Measurements from ENCODE around the gene DRAXIN.

DRAXIN gene

GRCh38 chr1:11685210-11685752 lies 6.2 kb upstream of the DRAXIN start:
- DNase-seq (ENCODE audit: low spot score), result no peak

- no peak for DNase-seq (ENCODE audit: low spot score)
Observed at GRCh38 chr1:11688506-11688905, 3.0 kb upstream of the DRAXIN start.

GRCh38 chr1:11690397-11691301 lies 861 bp upstream of the DRAXIN start:
- DNase-seq (ENCODE audit: low spot score), result no peak

DNA sequence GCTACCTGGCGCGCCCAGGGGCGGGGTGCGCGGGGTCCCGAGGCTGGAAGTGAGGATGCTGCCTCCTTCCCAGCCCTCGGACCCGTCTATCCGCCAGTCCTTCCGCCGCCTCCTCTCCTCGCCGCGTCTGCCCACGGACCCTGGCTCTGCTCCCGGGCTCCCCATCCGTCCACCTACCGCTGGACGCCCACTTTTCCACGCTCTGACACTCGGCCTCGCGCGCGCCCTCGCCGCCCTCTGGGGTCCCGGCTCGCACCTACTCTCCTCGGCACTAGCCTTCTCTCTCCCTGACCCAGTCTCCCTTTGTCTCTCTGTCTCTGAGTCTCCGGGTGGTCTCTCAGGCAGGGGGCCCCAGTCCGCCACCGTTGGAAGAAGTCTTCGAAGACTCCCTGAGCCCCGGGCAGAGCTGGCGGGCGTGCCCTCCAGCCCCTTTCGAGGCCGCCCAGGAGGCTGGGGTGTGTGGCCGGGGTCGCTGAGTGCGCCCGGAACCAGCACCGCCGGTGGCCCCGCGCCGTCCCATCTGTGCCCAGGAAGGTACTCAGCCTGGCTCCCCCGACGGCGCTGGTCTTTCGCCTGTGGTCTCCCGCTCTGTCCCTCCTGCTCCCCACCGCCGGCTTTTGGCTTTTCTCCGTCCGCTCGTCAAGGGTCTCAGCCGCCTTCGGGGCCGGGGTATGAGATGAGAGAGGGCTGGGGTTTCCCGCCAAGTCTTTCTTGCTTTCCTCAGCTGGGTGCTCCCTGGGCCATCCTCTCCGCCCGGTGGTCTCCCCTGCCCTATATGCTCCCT lies 610 bp downstream of the DRAXIN start:
- no peak for DNase-seq (ENCODE audit: low spot score)

DNA sequence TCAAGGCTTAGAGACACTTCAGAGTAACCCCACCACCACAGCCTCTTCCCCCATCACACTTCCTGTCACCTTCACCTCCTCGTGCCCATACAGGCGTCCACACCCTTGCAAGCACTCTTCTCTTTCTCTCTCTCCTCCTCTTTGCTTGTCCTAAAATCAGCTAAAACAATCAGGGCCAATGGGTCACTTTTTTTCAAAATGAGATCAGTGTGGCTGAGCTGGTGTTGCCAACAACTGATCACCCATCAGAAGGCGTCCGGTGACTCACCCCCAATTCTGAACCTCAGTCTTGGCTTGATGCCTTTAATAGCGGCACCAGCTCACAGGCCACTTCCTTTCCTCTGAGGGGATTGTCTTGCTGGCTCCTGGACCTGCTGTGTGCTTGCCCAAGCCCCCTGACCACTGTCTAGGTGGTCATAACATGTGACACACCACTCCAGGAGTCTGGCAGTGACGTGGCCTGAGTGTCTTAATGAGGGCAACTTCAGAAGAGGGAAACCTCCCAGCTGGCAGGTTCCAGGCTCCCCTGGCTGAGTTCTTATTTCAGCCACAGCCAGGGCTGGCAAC lies 1.6 kb downstream of the DRAXIN start:
- DNase-seq (ENCODE audit: low spot score), result peak; percentile 60

DNA sequence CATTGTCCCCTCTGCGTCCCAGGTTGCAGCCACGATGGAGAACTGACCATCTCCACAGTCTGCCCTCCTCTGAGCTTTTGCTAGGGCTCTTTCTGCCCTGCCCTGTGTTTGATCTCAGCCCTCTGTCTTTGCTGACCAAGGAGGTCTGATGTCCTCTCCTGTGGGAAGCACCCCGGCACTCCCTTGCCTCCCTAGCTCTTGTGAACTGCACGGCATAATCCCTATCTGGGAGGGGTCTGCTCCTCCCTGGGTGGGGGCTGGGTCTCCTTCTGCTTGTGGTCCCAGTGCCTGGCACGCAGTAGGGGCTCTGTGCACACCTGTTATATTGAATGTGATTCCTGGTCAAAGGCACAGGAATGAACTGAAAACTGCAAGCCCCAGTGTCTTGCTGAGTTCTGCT lies 2.4 kb downstream of the DRAXIN start:
- no peak for DNase-seq (ENCODE audit: low spot score)

- DNase-seq (ENCODE audit: low spot score), result no peak
Observed at GRCh38 chr1:11695861-11696260, 4.4 kb downstream of the DRAXIN start.

- DNase-seq (ENCODE audit: low spot score), result no peak
Observed at GRCh38 chr1:11697188-11697892, 5.8 kb downstream of the DRAXIN start.

DNA sequence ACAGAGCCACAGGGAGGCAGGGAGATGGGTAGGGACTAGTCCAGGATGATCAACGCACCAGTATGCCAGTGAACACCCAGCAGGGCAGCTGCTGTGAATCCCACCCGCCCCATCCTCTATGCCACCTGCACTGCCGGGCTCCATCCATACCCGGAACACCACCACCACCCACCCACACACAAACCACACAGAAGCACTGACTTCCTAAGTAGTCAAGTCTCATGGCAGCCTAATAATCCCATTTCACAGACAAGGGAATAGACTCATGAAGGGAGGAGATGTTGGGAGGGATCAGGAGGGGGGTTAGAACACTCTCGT lies 6.3 kb downstream of the DRAXIN start:
- no peak for DNase-seq (ENCODE audit: low spot score)

GRCh38 chr1:11700601-11701467 lies 9.3 kb downstream of the DRAXIN start:
- no peak for DNase-seq (ENCODE audit: low spot score)

GRCh38 chr1:11701551-11701961 lies 10.0 kb downstream of the DRAXIN start:
- no peak for DNase-seq (ENCODE audit: low spot score)

- no peak for DNase-seq (ENCODE audit: low spot score)
Observed at GRCh38 chr1:11701981-11702803, 10.7 kb downstream of the DRAXIN start.

- DNase-seq (ENCODE audit: low spot score), result no peak
Observed at GRCh38 chr1:11703357-11704193, 12.1 kb downstream of the DRAXIN start.

GRCh38 chr1:11704194-11704529 lies 12.7 kb downstream of the DRAXIN start:
- no peak for DNase-seq (ENCODE audit: low spot score)

DNA sequence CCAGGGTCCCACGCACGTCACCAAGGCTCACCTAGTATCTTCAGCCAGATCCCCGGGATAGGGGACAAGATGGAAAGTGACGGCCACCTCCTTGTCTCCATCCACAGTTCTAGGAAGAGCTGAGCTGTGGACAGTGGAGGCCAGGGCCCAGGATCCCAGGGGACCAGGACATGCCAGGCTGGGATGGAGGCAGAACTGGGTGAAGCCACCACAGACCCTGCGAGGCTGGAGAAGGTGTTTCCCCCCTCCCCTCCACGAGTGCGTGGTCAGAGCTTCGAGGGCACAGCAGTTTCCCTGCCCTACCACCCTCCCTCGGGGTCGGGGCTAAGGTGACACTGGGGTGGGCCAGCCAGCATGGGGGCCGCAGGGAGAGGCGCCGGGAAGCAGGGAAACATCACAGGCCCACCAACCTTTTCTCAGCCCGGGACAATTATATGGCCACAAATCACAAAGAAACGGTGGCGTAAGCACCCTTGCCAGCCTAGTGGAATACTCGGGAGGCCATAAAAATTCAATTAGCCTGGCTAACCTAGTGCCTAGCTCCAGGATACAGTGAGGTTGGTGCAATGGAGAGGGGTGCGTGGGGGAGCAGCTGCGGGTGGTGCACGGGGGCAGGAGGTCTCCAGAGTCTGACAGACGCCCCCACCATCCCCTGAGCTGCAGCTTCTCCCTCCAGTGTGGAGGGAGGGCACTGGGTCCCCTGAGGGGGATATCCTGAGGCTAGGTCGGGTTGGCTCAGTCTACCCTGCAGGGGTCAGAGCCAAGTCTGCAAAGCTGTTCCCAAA lies 13.4 kb downstream of the DRAXIN start:
- no peak for DNase-seq (ENCODE audit: low spot score)

DNA sequence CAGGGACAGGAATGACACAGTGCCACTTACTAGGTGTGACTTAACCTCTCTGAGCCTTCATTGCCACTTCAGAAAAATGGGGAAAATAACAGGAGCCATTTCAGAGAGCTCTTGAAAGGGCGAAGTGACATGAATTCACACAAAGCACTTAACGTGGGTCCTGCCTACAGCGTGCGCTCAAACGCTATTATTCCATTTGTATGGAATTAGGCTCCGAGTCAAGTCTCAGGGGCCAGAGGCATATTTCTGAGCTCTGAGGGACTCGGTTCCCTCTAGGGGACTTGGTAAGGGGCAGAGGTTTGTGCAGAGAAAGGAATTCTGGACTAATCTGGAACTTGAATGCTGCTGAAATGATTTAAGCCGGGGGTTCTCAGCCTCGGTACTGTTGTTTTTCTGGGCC lies 14.1 kb downstream of the DRAXIN start:
- DNase-seq (ENCODE audit: low spot score), result no peak

- no peak for DNase-seq (ENCODE audit: low spot score)
Observed at GRCh38 chr1:11706292-11706691, 14.8 kb downstream of the DRAXIN start.

DNA sequence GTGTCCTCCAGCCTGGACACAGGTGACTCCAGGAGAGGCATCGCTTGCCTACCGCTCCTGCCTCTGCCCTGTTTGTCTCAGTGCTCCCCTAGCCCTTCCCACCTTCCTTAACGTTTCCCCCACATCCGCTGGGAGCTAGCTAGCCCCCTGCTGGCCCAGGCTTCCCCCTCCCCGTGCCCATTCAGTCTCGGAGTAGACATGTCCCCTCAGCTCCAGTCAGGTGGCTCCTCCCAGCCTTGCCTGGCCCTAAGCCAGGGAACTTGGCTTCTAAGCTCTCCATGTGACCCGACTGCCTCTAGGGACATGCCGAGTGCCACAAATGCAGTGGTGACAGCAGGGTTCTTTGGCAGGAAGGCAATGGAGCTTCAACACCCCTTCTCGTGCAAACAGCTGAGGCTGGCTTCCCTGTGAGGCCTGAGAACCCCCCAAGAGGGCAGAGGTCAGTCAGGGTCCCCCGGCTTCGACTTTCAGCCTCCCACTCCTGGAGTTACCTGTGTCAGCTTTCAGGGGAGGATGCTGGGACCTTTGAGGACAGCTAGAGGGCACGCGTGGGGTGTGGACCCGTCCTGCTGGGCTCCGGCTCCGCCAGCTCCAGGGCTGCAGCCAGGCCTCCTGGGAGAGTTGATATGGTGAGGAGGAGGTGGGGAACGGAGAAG lies 16.2 kb downstream of the DRAXIN start:
- no peak for DNase-seq (ENCODE audit: low spot score)
